G401.6 (cell line): Measurements from ENCODE around the gene GRAMD4.

ENCODE experiments used
- FAIRE-seq: peaks from 2 replicates; lab custom pipeline; 2012; peaks lifted over from hg19 to GRCh38; lab: Jason Lieb, UNC

The GRAMD4 gene

GRCh38 chr22:46583571-46583970 lies 36.6 kb upstream of the GRAMD4 start:
- no peak for FAIRE-seq

DNA sequence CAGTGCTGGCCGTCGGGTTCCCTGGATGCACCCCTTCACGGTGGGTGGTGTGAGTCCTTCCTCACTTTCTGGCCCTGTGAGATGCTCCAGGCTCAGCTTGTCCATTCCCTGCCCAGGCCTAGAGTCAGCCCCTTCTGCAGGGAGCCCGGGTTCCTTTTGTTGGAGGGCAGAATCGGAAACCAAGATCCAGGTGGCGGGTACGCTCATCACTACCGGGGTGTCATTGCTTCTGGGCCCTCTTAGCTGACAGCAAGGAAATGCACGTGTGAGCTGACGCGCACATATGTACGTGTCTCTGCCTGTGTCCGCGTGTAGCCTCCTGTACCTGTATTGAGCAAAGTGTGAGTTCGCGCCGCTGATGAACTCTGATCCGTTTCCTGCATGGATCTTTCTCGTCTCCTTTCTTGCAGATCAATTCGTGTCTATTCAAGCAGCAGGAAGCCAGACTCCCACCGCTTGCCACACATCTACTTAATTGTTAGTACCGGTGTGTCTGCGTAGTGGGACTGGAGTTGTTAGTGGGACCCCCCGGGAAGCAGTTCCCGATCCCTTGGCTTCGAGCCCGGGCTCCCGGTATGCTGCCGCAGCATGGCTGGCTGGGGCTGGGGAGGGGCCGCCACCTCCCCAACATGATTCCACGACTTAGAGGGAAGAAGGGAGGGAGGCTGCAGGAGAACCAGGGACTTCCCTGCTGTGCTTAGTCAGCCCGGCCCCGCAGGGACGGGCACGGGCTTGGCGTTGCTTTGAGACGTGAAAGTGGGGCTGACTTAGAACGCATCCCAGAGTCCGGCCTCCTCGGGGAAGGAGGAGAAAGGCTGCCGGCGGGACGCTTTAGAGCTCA lies 35.9 kb upstream of the GRAMD4 start:
- FAIRE-seq = no peak

DNA sequence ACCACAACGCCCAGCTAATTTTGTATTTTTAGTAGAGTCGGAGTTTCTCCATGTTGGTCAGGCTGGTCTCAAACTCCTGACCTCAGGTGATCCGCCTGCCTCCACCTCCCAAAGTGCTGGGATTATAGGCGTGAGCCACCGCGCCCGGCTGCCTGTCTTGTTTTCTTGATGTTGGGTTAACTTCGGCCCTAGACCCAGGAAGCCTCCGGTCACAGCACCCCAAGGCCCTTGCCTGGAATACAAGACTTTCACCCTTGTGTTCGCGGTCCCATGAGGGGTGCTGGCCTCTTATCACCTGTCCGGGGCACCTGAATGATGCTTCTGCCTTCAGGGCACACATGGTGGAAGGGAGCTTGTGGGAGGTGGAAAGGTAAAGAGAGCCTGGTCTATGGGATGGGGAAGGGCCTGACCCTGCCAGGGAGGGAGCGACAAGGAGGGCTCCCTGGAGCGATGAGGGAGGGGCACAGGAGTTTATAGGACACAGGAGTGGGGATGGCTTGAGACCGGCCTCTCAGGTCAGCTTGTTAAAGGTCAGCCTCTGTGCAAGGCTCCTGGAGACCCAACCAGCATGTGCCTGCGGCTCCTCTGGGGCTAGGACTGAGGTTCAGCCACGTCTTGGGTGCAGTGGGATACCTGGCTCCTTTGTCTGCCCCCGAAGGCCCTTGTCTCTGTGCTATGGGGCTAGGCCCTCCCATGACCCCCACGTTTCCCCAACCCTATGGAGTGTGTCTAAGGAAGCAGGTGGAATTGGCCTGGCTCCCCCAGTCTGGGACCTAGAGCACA lies 34.7 kb upstream of the GRAMD4 start:
- no peak for FAIRE-seq

DNA sequence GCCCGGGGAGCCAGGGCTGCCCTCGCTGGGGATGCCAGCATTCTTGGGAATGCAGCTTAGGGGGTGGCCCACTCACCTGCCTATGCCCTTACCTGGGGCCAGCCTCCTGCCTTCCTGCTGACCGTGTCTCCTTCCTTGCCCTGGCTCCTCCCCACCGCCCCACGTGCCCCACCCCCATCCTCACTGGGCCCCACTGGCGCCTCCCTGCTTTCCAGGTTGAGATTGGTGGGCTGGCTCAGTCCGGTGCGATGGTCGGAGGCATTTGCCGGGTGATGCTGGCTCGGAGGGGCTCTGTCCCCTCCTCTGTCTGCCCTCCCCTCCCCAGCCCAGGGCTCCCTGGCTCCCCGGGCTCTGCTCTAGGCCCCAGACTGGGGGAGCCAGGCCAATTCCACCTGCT lies 34.1 kb upstream of the GRAMD4 start:
- FAIRE-seq = no peak

- no peak for FAIRE-seq
Observed at GRCh38 chr22:46586531-46587011, 33.6 kb upstream of the GRAMD4 start.

GRCh38 chr22:46587061-46587460 lies 33.1 kb upstream of the GRAMD4 start:
- FAIRE-seq = no peak

DNA sequence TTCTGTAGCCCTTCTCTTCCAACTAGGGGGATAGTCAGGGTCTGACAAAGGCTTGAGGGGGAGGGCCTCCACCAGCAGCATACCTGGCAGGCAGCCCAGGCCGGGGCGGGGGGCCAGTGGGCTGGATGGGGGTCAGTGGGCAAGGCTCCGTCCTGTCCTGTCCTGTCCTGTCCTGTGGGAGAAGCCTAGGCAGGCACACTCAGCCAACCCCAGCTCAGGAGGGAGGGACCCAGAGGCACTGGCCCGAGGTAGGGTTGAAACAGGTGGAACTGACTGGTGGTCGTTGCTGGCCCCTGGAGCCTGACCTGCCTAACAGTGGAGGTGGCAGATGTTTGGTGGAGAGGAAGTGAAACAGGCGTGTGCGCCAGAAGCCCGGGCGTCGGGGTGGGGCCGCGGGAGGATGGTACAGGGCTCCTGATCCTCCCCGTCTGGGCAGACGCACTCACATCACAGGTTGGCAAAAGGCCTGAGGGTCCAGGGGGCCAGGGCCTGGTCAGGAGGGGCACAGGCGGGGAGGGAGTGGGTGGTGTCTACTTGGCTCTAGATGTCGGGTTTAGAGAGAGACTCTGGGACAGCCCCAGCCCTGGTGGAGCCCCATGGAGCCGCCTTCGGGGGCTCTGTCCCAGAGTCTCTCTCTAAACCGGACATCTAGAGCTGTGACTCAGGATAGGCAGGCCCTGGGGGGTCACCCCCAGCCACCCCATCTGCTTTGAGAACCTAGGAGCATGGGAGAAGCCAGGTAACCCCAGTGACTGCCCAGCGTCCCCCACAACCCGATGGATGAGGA lies 32.5 kb upstream of the GRAMD4 start:
- FAIRE-seq = no peak

- no peak for FAIRE-seq
Observed at GRCh38 chr22:46588279-46589140, 31.7 kb upstream of the GRAMD4 start.

- FAIRE-seq = no peak
Observed at GRCh38 chr22:46589141-46589748, 30.9 kb upstream of the GRAMD4 start.

GRCh38 chr22:46589871-46590271 lies 30.3 kb upstream of the GRAMD4 start:
- FAIRE-seq = no peak

GRCh38 chr22:46590334-46590733 lies 29.9 kb upstream of the GRAMD4 start:
- no peak for FAIRE-seq

GRCh38 chr22:46591930-46592329 lies 28.3 kb upstream of the GRAMD4 start:
- FAIRE-seq = no peak

DNA sequence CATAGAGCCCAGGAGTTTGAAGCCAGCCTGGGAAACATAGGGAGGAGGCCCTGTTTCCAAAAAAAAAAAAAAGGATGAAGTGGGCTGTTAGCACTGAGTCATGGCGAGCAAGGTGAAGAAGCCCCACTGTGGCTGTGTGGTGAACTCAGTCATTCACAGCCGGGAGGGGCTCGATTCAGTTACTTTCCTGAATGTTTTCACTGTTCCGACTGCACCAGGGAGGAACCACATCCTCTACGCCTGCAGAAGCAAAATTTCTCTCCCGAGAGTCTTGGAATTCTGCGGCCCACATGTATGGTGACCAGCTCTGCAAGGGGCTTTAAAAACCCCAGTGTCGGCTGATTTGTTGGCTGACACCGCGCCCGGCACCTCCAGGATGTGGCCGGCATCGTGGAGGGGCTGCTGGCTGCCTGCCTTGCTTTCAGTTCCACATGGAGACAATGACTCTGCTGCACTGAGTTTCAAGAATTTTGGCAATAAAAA lies 27.8 kb upstream of the GRAMD4 start:
- FAIRE-seq = no peak

GRCh38 chr22:46593211-46593681 lies 26.9 kb upstream of the GRAMD4 start:
- FAIRE-seq = no peak

DNA sequence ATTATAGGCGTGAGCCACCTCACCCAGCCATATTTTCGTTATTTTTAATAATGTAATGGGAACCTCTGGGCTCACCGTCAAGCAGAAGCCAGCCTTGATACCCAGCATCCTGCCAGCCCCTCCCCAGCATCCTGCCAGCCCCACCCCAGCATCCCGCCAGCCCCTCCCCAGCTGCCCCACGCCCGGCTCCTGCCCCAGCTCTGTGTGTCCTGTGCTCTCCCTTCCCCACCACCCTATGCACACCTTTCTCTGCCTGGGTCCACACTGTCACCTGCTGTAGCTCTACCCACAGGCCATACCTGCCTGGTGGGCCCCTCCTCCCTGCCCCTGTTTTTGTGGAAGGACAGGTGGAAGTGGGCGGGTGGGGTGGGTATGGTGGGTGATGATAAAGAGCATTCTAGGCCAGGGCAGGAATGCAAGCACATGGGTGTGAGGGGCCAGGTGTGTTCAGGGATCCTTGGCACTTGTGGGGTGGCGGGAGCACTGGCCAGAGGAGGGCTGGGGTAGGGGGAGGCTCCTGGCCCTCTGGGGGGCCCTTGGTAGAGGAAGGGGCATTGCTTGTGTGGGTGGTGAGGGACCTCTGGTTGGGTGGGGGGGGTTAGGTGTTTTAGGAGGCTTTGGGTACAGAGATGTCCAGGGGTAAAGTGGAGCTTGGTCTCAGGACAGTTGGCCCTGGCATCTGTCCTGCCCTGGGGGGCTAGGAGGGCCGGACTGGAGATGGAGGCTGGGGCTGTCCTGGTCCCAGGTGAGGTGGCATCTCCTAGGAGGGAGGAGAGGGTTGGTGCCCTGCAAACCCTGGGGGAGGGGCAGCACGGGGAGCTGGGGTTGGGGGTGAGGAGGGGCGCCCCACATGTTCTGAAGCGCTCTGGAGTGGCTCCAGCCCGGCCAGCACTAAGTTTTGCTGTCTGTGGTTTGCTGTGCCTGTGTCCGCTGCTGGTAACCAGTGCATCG lies 25.9 kb upstream of the GRAMD4 start:
- FAIRE-seq = no peak

DNA sequence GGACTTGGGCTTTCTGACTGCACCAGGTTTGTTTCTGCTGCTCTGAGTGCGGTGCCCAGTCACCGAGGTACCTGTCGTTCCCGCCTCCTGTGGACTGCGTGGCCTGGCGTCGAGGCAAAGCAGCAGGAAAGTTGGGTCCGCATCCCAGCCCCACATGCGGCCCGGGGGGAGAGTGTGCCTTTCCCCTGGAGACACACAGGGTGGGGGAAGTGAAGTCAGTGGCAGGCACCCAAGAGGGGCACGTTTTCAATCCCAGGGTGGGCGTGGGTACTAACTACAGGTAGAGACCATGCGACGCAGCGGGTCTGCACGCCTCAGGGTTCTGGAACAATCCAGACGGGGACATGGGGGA lies 25.3 kb upstream of the GRAMD4 start:
- FAIRE-seq = no peak

DNA sequence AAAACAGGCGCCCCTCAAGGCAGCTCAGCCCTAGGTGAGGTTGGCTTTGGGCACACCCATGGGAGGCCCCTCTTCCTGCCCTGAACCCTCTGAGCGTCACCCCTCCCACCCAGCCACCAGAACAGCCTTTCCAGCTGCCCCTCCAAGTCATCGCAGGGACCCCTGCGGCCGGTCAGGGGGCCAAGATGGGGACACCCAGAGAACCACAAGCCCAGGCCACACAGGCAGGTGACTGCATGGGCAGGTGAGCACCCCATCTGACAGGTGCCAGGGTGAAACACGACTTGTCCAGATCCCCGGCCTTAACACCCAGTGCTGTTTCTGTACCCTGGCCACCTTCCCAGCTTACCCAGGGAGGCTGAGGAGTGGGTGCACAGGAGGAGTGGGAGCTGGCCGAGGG lies 24.6 kb upstream of the GRAMD4 start:
- FAIRE-seq = no peak

DNA sequence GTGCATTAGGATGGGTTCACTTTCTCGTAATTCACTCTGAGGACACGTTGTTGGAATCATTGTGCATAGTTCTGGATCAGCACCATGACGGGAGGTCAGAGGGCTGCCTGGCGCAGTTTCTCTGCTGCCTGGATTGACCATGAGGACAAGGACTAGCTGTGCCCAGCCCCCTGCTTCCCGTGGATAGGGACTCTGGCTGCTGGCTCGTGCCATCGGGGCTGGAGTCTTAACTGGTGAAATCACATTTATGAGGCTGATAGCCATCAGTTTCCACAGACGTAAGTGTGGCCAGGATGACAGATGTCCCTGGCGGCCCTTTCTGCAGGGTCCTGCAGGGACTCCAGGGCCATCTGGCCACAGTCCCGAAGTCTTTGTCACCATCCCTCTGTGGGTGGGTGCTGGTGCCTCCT lies 24.1 kb upstream of the GRAMD4 start:
- no peak for FAIRE-seq

DNA sequence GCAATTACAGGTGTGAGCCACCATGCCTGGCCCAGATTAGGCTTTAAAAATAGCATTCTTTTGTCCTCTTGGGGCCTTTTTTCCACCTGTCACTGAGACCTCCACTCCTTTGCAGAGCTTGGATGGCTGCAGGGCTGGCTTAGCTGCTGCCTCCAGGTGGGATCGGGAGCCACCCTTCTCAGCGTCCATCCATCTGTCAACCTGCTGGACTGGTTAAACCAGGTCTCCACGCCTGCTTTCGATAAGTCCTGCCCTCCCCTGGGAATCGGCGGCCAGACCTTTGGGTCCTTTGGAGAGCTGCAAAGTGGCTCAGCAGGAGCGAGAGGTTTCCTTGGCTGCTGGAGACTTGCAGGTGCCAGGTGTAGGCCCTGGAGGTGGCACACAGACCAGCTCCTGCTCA lies 23.4 kb upstream of the GRAMD4 start:
- no peak for FAIRE-seq

DNA sequence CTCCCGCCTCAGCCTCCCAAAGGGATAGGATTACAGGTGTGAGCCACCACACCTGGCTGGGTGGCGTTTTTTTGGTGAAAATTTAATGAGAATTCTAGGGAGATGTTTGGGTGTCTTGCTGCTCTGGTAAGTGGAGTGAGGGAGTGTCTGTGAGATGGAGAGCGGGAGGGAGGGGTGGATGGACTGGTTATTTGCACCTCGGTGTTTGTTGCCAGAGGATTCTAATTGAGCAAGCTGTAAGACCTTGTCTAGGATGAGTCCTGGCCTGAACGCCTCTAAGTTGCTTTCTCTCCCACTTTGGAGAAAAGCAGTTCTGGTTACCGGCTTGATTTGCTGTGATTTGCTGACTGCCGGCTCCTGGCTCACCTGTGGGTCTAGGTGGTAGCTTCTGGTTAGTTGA lies 22.0 kb upstream of the GRAMD4 start:
- FAIRE-seq = no peak
